Measurements from ENCODE around the gene PRM3.

The PRM3 gene, protein sequence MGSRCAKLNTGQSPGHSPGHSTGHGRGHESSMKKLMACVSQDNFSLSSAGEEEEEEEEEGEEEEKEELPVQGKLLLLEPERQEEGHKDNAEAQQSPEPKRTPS

GRCh38 chr16:11272921-11273720, at the start of gene PRM3:
PRM3 (minus strand) TSS chr16:11273629; CDS start chr16:11273595, 34 bp downstream.
- DNase-seq (no peak), ATAC-seq (peak; percentile 16)

DNA sequence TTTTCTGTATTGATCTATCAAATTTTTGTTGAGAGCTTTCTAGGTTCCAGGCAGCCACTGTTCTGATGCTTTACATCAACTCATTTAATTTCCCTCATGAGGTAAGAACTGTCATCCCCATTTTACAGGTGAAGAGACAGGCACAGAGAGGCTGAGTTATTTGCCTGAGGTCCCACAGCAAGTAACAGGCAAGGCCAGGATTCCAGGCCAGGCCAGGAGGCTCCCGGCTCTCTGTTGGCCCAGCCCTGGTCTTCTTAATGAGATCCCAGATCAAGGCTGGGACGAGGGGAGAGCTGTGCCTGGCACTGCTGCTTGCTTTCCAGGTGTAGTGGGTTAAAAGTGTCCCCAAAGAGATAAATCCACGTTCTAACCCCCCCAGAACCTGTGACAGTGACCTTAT, 49.4 kb upstream of the PRM3 start:
- DNase-seq: no peak
- ATAC-seq: no peak

DNA sequence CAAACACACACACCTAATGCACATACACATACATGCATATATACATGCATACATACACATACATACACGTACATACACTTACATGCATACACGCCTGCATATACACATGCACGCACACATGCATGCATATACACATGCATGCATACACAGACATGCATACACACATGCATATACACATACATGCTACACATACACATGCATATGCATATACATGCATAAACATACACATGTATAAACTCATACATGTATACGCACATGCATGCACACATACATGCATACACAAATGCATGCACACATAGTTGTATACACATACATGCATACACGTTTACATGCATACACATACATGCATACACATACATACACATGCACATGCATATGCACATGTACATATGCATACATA, 48.2 kb upstream of the PRM3 start:
- ATAC-seq: no peak

DNA sequence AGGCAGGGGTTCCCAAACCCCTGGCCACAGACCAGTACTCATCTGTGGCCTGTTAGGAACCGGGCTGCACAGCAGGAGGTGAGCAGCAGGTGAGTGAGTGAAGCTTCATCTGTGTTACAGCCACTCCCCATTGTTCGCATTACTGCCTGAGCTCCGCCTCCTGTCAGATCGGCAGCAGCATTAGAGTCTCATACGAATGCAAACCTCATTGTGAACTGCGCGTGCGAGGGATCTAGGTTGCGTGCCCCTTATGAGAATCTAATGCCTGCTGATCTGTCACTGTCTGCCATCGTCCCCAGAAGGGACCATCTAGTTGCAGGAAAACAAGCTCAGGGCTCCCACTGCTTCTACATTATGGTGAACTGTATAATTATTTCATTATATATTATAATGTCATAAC, 46.7 kb upstream of the PRM3 start:
- no peak for ATAC-seq
- DNase-seq: no peak

More for the DNA sequence above, 48.2 kb upstream of the PRM3 start:
- no peak for DNase-seq

DNA sequence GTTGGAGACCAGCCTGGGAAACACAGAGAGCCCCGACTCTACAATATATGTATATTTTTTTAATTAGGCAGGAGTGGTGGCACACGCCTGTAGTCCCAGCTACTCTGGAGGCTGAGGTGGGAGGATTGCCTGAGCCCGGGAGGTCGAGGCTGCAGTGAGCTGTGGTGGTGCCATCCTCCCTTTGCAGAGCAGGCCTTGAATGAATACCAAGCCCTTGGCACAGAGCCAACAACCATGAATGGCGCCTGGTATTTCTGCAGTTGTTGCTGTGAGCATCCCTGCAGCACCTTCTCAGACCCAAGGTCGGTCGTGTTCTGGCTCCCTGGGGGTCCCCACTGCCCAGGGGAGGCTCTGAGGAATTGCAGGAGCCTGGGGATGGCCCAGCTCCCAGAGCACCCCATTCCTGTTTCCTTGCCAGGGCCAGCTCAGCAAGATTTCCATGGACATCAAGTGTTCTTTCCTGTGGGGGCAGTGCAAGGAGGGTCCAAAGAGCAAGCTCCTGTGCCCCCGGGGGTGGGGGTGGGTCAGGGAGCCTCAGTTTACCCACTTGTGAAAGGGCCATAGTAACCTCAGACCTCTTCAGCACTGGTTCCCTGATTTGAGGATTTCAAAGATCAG, 46.2 kb upstream of the PRM3 start:
- DNase-seq: no peak
- ATAC-seq: no peak

DNA sequence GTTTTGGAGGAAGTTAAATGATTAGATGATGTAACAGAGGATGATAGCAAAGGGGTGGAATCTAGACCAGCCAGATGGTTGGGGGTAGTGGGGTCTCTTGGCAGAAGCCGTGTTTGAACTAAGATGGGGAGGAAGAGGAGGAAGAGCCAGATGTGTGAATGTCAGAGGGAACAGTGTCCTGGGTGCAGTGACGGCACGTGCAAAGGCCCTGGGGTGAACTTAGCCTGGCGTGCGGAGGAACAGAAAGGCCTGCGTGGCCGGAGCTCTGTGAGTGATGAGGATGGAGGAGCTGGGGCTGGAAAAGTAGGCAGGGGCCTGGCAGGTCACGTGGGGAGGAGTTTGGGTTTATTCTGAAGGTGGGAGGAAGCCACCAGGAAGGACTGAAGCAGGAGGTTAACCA, 45.4 kb upstream of the PRM3 start:
- no peak for DNase-seq
- ATAC-seq: no peak

GRCh38 chr16:11316331-11317015, 43.0 kb upstream of the PRM3 start:
- DNase-seq (no peak), ATAC-seq (no peak)

DNA sequence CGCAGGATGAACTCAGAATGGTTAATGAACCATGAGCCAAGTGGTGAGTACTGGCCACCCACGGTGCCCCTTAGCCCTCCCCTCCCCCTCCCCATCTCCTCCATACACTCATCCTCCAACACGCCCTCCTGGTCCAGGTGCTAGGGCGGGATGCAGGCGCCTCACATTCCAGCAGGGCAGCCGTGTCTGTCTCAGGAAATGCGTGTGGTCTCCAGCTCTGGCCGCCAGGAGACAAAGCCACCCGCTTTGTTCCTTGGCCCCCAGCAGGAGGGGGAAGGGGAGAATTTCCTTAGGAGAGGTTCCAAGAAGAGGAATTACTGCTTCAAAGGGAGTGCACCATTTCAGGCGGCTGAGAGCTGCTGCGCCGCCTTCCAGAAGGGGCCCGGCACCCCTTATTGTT, 42.1 kb upstream of the PRM3 start:
- ATAC-seq (no peak), DNase-seq (no peak)

GRCh38 chr16:11314309-11314894, 41.0 kb upstream of the PRM3 start:
- DNase-seq (no peak), ATAC-seq (no peak)

DNA sequence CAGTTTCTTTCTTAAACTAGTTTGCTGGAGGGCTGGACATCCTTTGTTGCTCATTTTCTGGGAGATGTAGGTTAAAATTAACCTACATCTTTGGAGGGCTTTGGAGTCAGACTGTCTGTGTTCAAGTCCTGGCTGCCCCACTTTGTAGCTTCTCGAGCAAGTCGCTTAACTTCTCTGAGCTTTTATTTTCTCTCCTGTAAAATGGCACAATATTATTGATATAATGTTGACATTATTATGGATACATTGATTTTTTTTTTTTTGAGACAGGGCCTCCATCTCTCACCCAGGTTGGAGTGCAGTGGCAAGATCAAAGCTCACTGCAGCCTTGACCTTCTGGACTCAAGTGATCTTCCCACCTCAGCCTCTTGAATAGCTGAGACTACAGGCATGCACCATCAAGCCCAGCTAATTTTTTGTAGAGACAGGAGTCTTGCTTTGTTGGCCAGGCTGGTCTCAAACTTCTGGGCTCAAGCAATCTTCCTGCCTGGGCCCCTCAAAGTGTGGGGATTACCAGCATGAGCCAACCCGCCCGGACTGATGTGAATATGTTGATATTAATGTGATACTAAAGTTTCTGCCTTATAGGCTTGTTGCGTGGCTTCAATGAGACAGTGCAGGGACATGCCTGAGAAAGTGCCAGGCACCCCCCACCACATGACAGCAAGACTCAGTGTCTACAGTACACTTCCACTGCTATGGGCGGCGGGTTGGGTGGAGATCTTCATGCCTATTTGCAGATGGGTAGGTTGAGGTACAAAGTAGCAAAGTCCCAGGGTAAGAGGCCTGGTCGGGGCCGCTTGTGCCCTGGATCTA, 40.3 kb upstream of the PRM3 start:
- ATAC-seq: no peak
- DNase-seq: no peak

GRCh38 chr16:11312718-11313492, 39.5 kb upstream of the PRM3 start:
- ATAC-seq (peak; percentile 12), DNase-seq (no peak)

GRCh38 chr16:11310997-11311561, 37.6 kb upstream of the PRM3 start:
- DNase-seq: no peak
- peak; percentile 31 for ATAC-seq

DNA sequence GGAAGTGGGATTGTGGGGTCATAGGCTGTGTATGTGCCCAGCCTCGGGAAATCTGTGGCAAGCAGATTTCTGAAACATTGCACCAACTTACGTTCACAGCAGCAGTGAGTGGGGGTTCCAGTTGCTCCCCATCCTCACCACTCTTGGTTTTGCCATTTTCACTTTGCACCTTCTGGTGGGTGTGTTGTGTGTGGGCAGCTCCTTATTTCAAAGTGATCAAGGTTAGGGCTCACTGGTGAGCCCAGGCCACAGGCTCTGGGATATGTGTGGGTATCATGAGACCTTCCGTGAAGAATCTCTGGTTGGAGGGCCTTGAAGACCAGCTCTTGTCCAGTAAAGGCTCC, 37.2 kb upstream of the PRM3 start:
- DNase-seq (no peak), ATAC-seq (no peak)

DNA sequence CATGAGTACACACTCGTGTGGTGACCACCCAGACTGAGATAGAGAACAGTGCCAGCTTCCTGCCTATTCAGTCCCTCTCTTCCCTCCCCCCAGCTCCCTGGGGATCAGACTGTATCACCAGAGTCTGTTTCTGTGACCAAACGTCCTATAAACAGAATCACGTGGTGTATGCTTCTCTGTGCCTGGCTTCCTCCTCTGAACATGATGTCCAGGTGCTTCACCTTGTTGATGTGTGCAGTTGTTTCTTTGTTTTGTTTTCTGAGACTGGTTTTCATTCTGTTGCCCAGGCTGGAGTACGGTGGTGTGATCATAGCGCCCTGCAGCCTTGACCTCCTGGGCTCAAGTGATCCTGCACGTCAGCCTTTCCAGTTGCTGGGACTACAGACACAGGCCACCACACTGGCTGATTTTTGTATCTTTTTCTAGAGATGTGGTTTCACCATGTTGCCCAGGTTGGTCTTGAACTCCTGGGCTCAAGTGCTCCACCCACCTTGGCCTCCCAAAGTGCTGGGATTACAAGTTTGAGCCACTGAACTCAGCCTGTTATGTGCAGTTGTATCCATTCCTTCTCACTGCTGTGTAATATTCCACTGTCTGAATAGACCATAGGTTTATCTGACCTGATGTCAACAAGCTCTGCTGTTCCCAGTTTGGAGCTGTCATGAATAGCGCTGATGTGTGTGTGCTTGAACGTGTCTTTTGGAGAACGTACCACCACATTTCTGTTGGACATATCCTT, 36.6 kb upstream of the PRM3 start:
- no peak for DNase-seq
- ATAC-seq: no peak

DNA sequence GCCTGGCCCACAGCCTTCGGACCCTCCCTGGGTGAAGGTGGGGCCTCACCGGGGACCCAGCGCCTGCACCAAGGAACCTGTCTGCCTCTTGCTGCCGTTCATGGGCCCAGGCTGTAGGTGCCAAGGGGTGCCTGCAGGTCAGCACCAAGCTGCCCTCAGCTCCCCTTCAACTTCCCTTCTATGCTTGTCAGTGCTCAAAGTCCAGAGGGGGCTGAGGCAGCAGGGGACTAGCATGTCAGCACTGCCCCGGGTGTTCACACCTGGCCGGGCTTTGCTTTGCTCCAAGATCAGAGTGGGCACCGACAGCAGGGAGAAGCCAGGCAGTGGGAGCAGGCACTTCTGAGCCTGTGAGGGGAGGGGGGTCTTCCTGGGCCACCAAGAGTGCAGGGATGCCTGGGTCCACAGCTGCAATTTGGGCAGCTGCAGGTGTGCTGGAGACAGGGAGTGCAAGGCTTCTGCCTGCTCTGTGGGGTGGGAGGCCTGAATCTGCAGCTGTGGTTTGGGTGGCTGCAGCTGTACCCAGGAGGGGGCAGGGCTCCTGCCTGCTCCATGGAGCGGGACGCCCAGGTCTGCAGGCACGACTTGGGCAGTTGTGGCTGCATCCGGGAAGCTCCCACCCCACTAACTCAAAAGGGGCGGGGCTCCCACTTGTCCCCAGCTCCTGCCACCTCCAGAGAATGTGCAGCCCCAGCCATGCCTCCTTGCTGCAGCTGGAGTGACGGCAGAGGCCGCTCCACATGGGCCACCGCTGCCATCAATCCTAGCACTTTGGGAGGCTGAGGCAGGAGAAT, 35.3 kb upstream of the PRM3 start:
- DNase-seq (no peak), ATAC-seq (peak; percentile 20)

DNA sequence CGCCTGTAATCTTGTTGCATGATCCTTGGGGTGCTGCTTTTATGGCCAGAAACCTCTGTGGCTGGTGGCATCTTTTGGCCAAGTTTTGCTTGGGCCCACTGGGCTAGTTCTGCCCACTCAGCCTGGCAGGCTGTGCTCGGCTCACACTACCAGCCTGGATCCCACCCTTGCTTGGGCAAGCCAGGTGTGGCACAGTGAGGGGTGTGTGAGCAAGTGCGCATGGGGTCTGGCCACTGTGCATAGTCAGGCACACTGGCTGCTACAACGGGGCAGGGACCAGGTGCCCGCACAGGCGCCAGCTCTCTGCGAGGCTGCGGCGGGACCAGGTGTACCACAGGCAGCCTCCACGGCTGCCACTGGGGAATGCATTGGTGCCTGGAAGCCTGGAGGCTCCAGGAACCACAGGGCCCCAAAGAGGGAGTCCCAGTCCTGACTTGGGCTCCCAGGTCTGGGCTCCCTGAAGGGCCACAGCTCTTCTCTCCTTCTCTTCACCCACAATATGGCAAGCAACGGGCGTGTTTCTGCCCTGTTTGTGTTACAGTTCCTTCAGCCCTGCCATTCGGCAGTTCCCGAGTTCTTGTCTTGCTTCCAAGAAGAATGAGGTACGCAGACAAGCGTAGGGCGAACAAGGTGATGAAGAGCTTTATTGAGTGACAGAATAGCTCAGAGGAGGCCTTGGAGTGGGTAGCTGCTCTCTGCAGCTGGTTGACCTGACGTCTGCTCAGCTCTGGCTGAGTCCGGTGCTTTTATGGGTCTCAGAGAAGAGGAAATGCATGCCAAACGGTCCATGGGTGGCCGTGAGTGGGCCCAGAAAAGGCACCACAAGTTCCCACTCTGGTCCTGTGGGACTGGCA, 34.4 kb upstream of the PRM3 start:
- no peak for ATAC-seq
- DNase-seq: no peak

DNA sequence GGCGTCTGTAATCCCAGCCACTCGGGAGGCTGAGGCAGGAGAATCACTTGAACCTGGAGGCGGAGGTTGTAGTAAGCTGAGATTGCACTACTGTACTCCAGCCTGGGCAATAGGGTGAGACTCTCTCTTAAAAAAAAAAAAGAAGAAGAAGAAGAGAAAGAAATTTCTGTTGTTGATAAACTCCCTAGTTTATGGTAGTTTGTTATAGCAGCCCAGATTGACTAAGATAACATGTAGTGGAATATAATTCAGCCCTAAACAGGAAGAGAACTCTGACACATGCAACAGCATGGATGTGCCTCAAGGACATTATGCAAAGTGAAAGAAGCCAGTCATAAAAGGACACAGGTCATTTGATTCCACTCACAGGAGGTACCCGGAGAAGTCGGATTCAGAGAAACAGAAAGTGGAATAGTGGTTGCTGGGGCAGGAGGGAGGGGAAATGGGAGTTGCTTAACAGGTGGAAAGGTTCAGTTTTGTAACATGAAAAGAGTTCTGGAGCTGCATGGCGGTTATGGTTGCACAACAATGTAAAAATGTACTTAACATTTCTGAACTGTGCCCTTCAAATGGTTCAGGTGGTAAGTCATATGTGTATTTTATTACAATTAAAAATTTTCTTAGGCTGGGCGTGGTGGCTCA, 33.7 kb upstream of the PRM3 start:
- DNase-seq (no peak), ATAC-seq (no peak)

DNA sequence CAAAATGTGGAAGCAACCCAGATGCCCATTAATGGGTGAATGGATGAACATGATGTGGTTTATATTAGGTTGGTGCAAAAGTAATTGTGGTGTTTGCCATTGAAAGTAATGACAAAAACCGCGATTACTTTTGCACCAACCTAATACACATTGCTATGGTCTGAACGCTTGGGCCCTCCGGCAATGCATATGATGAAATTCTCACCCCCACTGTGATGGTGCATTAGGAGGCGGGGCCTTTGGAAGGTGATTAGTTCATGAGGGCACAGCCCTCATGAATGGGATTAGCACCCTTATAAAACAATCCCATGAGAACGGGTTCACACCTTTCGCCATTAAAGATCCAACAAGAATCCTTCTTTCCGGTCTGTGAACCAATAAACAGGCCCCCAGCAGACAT, 33.0 kb upstream of the PRM3 start:
- DNase-seq (no peak), ATAC-seq (no peak)
